Measurements from ENCODE around the gene ATG4B.
"Not testable (repeated sequence)": the region's sequence is repeated elsewhere in the genome, so short reads cannot be mapped to it uniquely, and the experiment has no call there.

Gene ATG4B

DNA sequence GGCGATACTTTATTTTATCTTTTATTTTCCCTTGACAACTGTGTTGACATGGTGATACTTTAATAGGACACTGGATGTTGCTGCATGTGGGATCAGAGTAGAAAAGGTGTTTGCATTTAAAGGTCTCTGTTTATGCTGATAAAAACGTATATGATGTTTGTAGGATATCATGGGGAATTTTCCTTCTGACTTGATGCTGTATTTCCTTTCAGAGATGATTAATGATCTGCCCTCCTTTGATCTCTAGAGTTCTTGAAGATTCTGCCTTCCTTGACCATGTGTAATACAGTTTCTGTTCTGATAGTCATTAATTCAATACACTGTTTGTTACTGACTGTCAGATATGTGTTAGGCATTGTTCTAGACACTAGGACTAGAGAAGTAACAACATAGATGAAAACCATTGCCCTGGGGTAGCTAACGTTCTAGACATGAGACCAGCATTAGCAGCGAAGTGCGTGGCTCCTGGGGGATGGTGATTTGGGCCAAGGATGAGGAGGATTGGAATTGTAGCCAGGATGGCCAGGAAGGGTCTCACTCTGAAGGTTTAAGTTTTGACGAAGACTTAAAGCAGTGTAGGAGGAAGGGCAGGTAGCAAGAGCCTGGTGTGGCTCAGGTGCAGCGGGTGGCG lies 2.8 kb downstream of the ATG4B start:
- no peak for DNase-seq

DNA sequence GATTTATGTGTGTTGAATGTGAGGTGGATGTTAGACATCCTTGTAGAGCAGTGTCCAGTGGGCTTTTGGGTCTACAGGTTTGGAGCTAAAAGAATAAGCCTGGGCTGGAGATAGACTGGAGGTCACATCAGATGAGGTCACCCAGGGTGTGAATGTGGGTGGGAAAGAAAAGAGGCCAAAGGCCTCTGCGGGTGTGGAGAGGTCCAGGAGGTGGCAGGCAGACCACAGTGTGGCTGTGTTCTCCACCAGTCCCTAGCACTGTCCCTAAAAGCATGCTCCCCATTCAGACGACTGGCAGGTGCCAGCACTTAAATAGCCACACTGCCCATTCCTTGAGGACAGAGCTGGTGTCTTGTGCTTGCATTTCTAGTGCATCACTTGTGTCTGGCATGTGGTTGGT lies 4.1 kb downstream of the ATG4B start:
- DNase-seq = no peak

DNA sequence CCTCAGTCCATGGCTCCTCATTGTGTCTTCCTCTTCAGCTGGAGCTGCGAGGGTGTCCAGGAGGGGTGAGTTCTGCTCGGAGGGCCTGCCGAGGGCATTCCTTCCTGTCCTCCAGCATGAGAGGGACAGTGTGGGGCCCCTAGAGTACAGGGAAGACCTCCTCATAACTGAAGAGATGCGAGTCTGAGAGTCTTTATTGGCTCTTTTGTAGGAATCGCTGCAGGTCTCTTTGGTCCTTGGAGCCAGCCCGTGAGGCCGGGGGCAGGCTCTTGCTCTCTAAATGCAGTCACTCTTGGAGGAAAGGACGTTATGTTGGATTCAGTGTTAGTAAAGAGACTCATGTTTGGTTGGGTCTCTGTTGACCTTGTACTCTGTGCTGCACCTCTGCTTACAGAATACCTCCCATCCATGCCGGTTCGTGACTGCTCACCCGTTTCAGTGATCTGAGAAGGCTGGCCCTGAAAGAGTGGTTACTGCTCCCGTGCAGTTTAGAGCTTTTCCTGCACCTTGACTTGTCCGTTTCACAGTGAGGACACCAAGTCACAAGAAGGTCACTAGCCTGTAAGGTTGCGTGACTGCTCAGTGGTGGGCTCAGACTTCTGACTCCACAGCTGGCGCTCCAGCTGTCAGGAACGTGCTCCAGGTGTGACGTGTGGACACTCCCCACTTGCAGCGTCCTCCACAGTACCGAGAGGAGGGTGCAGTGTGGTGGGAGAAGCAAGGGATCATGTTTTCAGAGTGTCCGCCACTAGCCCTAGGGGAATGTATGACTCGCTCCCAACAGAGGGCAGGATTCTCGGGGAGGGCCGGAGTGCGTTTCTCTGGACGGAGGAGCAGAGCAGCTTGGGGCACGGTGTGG lies 7.8 kb downstream of the ATG4B start:
- DNase-seq = no peak

DNA sequence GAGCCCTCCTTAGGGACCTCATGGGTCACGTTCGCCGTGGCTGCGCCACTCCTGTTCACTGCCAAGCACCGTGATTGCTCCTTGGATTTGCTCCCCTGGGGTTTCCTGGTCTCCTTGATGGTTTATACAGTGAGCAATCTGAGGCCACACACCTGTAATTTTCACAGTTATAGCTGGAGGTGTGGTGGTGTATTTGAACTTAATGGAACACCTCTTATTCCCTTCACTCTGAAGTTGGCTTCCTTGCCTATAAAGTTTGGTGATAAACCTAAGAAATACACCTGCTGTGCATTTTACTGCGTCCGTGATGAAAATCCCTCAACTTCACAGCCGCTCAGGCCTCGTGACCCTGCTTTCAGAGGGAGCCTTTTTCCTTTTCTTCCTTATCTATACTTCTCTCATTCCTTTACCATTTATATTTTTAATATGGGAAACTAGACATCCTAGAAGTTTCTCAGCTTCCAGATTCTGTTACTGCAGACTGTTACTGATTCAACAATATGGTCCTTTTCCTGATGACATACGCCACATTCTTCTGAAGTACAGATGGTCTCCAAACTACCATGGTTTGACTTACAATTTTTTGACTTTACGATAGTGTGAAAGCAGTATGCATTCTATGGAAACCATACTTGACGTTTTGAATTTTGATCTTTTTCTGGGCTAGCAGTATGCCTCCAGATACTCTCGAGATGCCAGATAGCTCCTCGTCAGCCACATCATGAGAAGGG lies 8.6 kb downstream of the ATG4B start:
- no peak for DNase-seq

DNA sequence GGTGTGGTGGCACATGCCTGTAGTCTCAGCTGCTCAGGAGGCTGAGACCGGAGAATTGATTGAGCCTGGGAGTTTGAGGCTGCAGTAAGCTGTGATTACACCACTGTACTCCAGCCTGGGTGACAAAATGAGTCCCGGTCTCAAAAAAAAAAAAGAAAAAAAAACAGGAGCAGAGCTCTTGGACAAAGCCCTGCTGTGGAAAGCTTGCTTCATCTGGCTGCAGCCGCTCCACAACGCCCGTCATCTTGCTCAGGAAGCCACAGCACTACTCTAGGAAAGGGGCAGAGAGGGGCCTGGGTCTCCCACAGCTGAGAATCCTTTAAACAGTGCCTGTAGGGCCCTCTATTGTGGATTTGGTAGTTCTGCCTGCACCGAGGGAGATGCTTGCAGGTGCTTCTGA lies 11.0 kb downstream of the ATG4B start:
- DNase-seq = no peak

DNA sequence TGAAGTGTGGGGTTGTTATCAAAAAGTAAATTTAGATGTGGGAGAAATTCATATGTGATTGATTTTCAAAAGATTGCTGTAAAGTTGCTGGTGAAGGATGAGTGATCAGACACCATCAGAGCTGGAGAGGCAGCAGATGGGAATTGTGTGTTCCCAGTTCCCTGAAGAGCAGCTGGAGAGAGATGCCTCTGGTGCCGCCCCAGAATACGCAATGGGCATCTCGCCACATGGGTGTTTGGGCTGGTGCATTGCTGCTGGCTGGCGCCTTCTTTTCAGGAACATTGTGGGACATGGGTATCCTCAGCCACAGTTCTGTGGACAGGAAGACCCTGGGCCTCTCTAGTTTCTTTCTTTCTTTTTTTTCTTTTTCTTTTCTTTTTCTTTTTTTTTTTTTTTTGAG lies 11.9 kb downstream of the ATG4B start:
- no peak for DNase-seq

DNA sequence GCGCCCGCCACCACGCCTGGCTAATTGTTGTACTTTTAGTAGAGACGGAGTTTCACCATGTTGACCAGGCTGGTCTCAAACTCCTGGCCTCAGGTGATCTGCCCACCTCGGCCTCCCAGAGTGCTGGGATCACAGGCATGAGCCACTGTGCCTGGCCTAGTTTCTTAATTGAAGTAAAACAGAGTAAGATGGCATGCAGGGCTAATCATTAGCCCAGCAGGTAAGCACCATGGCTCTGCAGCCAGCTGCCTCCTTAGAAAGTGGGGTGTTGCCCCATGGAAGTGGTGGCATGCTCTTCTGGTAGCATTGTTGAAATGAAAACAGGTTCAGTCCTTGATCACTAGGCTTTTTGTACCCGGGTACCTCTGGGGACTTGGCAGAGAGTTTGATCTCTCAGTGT lies 12.4 kb downstream of the ATG4B start:
- no peak for DNase-seq

DNA sequence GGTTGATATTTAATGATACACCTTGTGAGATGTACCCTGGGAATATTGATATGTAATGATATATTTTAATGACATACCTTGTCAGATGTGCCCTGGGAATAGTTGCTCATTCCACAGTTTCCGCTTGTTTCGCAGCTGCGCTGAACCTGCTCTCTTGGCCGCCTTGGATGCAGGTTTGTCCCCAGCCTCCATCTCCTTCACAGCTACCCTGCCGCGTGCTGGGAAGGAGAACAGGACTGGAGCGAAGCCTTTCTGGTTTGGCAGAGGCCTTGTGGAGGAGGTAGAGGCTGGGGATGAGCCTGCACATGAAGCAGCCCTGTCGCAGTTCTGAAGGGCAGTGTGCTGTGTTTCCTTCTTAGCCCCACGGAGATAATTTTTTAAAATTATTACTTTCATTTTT lies 14.6 kb downstream of the ATG4B start:
- DNase-seq = no peak

DNA sequence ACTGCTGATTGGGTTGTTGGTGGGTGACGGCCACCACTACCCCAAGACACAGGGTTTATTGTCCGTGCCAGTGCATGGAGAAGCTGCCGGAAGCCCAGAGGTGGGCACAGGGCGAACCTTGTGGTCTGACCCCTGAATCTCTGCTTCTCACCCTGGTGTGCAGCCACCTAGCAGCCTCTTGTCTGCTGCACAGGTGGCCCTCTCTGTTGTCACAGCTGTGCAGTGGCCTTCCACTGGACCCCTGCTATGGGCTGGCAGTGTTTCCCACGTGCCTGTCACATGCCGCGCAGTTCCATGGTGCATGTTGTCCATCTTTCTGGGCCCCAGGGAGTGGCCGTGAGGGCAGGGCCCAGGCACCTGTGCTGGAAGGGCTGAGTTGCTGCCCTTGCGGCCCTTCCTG lies 15.2 kb downstream of the ATG4B start:
- DNase-seq = no peak

DNA sequence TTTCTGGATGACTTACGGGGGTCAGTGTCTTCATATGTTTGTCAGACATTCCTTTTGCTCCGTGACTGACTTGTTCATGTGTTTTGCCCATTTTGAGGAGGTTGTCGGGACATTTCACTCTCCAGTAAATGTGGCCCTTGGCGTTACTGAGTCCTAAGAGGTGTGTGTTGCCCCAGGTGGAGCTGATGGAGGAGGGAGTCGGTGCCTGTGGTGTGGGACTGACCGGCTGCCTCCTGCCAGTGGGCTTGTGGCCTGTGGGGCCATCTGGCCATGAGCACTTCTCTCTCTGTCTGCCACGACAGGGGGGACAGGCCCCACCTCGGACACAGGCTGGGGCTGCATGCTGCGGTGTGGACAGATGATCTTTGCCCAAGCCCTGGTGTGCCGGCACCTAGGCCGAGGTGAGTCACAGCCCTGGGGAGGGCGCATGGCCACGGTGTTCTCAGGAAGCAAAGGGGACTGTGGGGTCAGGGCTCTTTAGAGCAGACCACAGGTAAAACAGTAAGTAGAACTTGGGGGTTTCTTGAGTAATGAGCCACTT lies 15.8 kb downstream of the ATG4B start:
- DNase-seq = no peak

DNA sequence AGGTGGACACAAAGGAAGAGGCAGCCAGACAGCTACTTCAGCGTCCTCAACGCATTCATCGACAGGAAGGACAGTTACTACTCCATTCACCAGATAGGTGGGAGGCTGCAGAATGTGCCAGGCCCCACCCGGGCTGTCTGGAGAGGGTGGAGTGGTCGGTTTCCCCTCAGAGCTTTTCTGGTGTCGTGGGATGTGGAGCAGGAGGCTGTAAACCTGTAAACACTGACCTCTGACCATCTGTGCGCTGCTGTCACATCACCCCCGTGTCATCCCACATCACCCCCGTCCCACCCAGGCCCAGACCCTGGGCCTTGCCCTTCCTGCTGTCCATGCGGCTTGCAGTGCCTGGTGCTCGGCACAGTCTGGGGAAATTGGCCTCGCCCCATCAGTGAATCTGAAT lies 17.1 kb downstream of the ATG4B start:
- no peak for DNase-seq

DNA sequence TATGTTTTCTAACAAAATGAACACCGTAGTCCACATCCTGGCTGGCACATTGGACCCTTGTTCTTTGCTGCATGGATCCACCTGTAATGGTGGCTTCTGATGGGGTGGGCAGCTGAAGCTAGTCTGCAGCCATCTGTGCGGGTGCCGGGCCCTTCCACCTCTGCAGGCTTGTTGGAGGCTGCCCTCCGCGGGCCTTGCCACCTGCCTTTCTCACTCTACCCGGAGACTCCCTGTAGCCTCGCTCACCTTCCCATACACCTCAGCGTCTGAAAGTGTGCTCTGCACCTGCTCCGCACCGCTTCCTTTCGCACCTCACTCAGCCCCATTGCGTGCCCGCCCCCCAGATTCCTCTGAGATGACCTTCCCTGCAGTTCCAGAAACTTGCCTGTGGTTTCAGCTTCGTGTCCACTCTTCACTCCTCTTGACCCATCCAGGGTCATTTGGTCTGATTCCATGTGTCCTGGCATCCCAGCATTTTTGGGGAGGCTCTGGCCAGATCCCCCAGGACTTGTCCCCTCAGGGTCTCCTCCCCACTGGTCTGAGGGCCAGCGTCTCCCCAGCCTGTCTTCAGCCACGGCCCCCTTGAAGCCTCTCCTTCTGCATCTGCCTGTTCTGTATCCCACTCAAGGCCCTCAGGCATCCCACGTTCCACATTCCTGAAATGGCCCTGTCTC lies 18.2 kb downstream of the ATG4B start:
- DNase-seq = no peak

DNA sequence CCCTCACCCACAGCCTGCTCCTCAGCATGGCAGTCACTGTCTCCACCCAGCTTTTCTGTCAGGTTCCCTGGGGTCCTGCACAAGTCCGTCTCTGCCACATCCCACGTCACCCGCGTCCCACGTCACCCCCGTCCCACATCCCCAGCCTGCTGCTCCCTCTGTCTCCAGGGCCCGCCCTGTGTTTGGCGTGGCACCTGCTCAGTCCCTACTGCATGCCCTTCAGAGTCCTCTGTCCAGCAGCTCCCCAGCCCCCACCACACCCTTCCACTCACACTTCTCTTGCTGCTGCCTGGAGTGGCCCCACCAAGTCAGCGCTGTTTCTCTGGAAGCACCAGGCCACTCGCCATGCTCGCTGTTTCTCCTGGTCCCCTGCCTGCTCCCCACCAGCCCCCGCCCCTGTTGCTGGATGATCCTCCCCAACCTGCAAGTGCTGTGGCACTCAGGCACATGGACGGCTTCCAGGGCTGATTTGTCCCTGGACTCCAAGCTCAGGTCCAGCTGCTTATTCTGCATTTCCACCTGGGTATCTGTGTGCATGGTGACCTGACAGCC lies 18.8 kb downstream of the ATG4B start:
- no peak for DNase-seq

DNA sequence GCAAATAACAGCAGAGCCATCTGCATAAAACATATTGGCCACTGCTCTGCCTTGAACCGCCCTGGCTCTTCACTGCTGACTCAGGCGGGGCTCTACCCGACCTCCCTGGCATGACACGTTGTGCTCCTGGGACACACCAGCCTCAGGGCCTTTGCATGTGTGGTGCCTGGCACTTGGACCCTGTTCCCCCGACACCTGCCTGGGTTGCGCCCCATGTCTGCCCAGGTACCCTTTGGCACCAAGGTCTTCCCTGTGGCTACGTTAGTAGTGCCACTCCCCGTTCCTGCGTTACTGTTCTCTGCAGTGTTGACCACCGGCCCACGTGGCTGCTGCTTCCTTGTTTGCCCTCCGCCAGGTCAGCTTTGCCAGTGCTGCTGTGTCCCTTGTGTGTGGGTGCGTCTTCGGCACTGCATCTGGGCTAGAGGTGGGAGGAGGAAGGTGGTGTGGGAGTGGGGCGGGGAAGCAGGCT lies 20.3 kb downstream of the ATG4B start:
- DNase-seq = no peak

DNA sequence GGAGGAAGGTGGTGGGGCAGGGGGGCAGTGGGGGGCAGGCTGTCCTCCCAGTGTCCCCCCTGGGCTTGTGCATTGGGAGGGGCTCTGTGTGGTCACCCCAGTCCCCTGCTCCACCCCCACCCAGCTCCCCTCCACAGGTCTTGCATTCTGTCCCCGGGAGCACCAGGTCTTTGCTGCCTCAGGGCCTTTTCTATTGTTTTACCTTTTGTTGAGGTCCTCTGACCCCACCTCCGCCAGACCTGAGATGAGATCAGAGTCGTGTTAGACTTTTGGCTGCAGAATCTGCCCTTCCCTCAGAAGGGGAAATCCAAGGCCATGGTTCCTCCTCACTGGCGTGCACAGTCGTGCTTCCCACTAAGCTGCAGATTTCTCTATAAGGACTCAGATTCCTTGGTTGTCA lies 20.8 kb downstream of the ATG4B start:
- no peak for DNase-seq

DNA sequence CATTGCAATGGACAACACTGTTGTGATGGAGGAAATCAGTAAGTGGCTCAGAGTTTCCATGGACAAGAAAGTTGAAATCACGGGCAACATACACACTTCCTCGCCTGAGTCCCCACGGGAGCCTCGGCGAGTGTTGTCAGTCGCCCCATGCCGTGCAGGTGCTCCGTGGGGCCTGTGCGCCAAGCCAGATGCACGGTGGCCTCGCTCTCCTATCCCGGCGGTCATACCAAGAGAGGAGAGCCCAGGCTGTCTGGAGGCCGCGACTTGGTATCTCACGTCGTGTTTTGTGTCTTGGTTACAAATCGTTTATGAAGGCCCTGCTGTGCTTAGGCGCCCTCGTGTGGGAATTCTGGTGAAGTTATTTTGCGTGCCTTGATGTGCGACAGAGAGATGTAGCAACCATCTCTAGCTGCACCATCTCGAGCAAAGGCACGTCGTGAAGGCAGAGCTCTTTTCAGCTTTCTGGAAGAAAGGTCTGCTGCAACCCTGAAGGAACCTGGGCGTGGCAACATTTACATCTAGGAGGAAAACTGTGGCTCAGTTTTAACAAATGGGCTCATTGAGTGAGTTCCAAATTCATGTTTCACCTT lies 21.8 kb downstream of the ATG4B start:
- peak; percentile 73 for DNase-seq

DNA sequence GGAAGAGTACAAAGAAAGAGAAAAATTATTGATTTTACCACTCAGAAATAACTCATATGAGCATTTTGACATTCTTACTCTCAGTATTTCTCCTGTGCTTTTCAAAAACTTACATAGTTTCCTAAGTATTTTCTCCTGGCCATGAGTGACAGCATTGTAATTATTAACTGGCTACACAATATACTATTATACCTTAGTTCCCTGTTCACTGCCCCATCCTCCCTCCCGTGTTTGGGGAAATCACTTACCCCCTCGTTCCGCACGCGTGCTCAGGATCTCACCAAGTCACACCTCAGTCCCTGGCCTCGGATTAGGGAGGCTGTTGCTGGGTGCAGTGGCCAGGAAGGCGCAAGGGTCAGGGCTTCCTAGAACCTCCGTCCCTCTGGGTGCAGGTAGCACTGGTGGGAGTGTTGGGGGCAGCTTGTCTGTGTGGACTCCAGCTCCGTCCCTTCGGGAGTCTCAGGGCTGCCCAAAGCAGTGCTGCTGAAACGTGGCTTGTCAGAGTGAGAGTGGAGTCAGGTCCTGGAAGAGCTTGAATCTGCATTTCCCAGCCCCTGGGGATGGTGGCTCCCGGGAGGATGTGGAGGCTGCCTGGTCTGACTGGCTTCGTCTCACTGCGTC lies 23.2 kb downstream of the ATG4B start:
- no peak for DNase-seq

DNA sequence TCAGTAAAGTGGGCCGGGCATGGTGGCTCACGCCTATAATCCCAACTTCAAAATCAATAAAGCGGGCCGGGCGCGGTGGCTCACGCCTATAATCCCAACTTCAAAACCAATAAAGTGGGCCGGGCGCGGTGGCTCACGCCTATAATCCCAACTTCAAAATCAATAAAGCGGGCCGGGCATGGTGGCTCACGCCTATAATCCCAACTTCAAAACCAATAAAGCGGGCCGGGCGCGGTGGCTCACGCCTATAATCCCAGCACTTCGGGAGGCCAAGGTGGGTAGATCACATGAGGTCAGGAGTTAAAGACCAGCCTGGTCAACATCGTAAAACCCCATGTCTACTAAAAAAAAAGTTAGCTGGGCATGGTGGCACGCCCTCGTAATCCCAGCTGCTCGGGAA lies 25.2 kb downstream of the ATG4B start:
- DNase-seq = not testable (repeated sequence)

DNA sequence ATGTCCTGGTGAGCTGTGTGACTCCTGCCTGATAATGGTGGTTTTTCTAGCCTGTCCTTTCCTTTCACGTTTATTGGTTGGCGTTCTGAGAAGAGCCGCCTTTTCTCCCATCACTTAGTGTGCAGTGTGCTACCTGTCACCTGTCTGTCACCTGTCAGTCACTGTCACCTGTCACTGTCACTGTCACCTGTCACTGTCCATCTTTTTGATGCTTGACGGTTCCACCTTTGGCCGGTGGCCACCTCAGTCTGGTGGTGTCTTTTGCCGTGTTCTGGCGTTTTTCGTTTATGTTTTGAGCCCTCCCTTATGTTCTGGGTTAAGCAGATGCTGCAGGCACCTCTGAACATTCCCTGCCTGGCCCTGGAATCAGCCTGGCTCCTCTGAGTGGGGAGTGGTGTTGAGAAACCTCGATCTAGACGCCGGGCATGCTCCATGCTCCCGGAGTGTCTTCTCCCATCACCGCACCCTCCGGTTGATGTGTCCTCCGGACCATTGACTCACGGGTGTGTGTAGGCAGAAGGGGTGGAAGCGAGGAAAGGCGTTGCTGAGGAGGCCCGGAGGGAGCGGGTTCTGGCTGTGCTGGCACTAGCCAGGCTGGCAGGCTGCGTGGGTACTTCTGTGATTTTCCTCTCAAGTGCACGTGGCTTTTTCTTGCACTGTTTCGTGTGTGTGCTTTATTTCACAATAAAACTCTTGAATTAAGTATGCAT lies 28.4 kb downstream of the ATG4B start:
- DNase-seq = no peak

DNA sequence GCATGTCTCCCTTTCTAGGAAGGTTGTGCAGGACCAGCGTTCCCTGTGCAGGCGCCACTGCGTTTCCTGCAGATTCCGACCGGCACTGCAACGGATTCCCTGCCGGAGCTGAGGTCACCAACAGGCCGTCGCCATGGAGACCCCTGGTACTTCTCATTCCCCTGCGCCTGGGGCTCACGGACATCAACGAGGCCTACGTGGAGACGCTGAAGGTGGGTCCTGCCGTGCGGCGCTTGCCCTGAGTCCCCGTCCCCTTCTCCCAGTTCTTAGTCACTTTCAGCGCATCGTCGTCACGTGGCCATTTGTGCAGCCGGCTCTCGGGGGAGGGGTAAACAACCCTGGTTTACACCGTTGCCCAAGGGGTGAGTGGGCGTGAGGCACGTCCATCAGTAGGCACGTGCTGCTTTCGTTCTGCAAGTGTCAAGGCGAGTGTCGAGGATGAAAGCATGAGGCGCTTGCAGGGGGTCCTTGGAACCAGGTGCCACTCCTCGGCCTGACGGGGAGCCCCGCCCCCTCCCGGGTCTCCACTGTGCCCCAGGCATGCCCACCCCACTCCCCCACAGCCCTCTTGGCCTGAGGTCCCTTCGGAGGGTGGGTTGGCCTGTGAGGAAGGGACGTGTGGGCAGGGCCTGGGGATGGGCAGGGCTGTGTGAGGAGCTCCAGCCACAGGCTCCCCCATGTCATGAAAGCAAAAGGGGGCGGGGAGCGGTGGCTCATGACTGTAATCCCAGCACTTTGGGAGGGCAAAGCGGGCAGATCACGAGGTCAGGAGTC lies 29.3 kb downstream of the ATG4B start:
- DNase-seq = no peak

All from fibroblast of skin of back (primary cell).